GM20000 (cell line): ENCODE data around the gene ANKFN1.

ENCODE experiments used
- DNase-seq: peaks from one replicate; pipeline ENCODE4 v3.0.0; 2012; ENCODE audit warnings: low spot score
- CTCF ChIP-seq: IDR thresholded peaks from 2 replicates; pipeline ENCODE4 v1.5.1; 2012; ENCODE audit warnings: mild to moderate bottlenecking, control low read depth; ENCODE audit errors: extremely low read depth, missing control alignments

Gene ANKFN1

GRCh38 chr17:56440419-56440818, 287.1 kb downstream of the ANKFN1 start:
- TF ChIP-seq CTCF, result no peak
- DNase-seq, result no peak

GRCh38 chr17:56441308-56441707, 288.0 kb downstream of the ANKFN1 start:
- no peak for TF ChIP-seq CTCF
- no peak for DNase-seq

- TF ChIP-seq CTCF, result no peak
- DNase-seq, result no peak
Observed at GRCh38 chr17:56445692-56446411, 292.6 kb downstream of the ANKFN1 start.

GRCh38 chr17:56447171-56447570, 293.9 kb downstream of the ANKFN1 start:
- no peak for DNase-seq
- no peak for TF ChIP-seq CTCF

- TF ChIP-seq CTCF, result no peak
- DNase-seq, result no peak
Observed at GRCh38 chr17:56448371-56448770, 295.1 kb downstream of the ANKFN1 start.

GRCh38 chr17:56449176-56449575, 295.9 kb downstream of the ANKFN1 start:
- DNase-seq, result no peak
- TF ChIP-seq CTCF, result no peak

- TF ChIP-seq CTCF, result no peak
- DNase-seq, result no peak
Observed at GRCh38 chr17:56451629-56452028, 298.4 kb downstream of the ANKFN1 start.
